NB4 (cell line): ENCODE data around the gene PALMD.

Source experiments
- CTCF ChIP-seq: IDR thresholded peaks from one replicate; pipeline ENCODE4 v1.5.1; 2012; ENCODE audit warnings: low read depth, low read length
- MAX ChIP-seq: IDR thresholded peaks from 2 replicates; pipeline ENCODE4 v1.6.1; 2011; ENCODE audit warnings: low read depth, low read length
- MYC ChIP-seq: IDR thresholded peaks from 2 replicates; pipeline ENCODE4 v1.6.1; 2011; ENCODE audit warnings: low read depth, low read length
- POLR2A ChIP-seq: IDR thresholded peaks from 2 replicates; pipeline ENCODE4 v1.6.1; 2011; ENCODE audit warnings: mild to moderate bottlenecking; ENCODE audit not compliant: insufficient read length; ENCODE audit errors: extremely low read depth

- TF ChIP-seq CTCF (no peak), MYC (no peak), POLR2A (no peak), MAX (no peak)
These were observed 18.3 kb upstream of the PALMD start for GRCh38 chr1:99627615-99628014.
